ENCODE measurements around the gene MYO1D. TPM values are rescaled to one million over a fixed set of nuclear protein-coding genes. Genes with fewer than 3 reads are reported as not detected.

MYO1D gene
- polyA plus RNA-seq, 1 donor from 2014 or later, result 11.6 TPM

DNA sequence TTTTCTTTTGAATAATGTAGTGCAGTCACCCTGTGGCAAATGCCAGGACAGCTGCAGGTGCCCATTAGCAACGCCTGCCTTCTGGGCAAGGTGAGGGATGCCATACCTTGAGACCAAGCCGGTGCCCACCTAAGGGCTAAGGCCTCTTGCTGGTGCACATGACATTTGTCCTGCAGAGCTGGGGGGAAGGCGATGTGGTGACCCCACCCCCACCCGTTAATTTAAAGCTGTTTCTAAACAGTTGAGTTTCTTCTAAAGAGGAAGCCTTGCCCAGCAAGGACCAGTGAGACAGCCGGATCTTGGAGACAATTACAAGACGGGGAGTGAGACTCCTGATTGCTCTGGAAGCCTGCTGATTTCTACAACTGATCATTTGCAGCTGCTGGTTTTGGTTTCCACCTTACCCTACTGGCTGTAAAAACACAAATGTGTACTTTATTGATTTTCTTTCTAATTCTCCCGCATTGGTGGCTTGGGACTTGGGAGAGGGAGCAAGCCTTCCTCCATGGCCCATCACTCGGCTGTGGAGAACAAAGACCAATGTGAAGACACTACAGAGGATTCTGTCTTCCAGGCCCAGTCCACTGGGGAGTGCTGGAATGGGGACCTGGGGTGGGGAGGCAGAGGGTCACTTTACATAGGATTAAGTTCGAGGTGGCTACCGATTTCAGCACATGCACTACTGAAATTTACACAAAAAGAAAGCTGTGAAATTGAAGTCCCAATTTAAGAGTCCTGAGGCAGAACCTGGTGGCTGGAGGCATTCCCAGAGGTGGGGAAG lies 387.4 kb downstream of the MYO1D start:
- H3K27ac Mint-ChIP-seq, result peak overlapping the region; percentile 78 to 85 (median 81)
- H3K36me3 Mint-ChIP-seq, result peaks cover 3% of the 10 kb centered on the region
- H3K4me3 Mint-ChIP-seq, result peak overlapping the region; percentile 77 to 94 (median 92)
- H3K27me3 Mint-ChIP-seq, result no peaks in the 10 kb centered on the region
- no peaks in the 10 kb centered on the region for H3K9me3 Mint-ChIP-seq
- peaks cover 46 to 65% (median 59%) of the 10 kb centered on the region in 3 donors for H3K4me1 Mint-ChIP-seq

DNA sequence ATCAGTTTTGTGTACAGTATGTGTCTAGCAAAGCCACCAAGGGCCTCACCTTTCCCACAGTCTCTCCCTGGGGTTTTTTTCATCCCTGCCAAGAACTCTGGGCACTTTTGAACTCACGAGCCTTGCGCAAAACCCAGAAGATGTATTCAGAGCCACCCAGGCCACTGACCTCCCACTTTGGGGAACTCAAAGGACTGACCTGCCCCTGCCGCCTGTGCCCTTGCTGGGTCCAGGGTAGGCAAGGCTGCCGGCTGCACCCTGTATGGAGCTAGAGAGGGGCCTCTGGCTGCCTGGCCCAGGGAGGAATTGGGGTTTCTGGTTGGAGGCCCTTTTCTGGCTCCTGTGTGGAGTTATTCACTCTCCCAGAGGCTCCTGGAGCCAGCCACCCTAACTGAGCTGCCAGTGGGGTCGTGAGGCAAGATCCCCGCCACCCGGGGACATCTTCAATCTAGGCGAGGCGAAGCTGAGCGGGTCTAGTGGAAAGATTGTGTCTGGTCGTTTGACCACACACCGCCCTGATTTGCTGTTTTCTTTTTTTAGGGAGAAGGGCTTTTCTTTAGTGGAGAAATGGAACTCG lies 388.2 kb downstream of the MYO1D start:
- Mint-ChIP-seq H3K36me3 (peaks cover 2% of the 10 kb centered on the region), H3K27ac (peak overlapping the region; percentile 44 to 85 (median 80)), H3K4me1 (peaks cover 52 to 63% (median 58%) of the 10 kb centered on the region in 3 donors), H3K9me3 (no peaks in the 10 kb centered on the region), H3K4me3 (peak overlapping the region; percentile 77 to 94 (median 92)), H3K27me3 (no peaks in the 10 kb centered on the region)

DNA sequence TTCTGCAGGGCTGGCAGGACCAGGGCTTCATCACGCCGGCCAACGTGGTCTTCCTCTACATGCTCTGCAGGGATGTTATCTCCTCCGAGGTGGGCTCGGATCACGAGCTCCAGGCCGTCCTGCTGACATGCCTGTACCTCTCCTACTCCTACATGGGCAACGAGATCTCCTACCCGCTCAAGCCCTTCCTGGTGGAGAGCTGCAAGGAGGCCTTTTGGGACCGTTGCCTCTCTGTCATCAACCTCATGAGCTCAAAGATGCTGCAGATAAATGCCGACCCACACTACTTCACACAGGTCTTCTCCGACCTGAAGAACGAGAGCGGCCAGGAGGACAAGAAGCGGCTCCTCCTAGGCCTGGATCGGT lies 388.8 kb downstream of the MYO1D start:
- Mint-ChIP-seq H3K4me3 (peak overlapping the region; percentile 77 to 94 (median 92)), H3K36me3 (peaks cover 2% of the 10 kb centered on the region), H3K27ac (peak overlapping the region; percentile 44 to 85 (median 80)), H3K9me3 (no peaks in the 10 kb centered on the region), H3K4me1 (peaks cover 51 to 60% (median 59%) of the 10 kb centered on the region in 3 donors), H3K27me3 (no peaks in the 10 kb centered on the region)

DNA sequence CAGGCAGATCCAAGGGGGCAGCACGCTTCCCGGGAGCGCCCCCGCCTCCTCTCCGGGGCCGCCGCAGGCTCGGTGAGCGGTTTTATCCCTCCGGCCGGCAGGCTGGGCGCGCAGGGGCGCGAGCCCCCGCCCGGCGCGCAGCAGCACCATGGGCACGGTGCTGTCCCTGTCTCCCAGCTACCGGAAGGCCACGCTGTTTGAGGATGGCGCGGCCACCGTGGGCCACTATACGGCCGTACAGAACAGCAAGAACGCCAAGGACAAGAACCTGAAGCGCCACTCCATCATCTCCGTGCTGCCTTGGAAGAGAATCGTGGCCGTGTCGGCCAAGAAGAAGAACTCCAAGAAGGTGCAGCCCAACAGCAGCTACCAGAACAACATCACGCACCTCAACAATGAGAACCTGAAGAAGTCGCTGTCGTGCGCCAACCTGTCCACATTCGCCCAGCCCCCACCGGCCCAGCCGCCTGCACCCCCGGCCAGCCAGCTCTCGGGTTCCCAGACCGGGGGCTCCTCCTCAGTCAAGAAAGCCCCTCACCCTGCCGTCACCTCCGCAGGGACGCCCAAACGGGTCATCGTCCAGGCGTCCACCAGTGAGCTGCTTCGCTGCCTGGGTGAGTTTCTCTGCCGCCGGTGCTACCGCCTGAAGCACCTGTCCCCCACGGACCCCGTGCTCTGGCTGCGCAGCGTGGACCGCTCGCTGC lies 389.3 kb downstream of the MYO1D start:
- H3K36me3 Mint-ChIP-seq, result peaks cover 2% of the 10 kb centered on the region
- H3K4me1 Mint-ChIP-seq, result peaks cover 46 to 54% (median 53%) of the 10 kb centered on the region in 3 donors
- H3K9me3 Mint-ChIP-seq, result no peaks in the 10 kb centered on the region
- peak overlapping the region; percentile 44 to 85 (median 80) for H3K27ac Mint-ChIP-seq
- no peaks in the 10 kb centered on the region for H3K27me3 Mint-ChIP-seq
- peak overlapping the region; percentile 77 to 94 (median 92) for H3K4me3 Mint-ChIP-seq

DNA sequence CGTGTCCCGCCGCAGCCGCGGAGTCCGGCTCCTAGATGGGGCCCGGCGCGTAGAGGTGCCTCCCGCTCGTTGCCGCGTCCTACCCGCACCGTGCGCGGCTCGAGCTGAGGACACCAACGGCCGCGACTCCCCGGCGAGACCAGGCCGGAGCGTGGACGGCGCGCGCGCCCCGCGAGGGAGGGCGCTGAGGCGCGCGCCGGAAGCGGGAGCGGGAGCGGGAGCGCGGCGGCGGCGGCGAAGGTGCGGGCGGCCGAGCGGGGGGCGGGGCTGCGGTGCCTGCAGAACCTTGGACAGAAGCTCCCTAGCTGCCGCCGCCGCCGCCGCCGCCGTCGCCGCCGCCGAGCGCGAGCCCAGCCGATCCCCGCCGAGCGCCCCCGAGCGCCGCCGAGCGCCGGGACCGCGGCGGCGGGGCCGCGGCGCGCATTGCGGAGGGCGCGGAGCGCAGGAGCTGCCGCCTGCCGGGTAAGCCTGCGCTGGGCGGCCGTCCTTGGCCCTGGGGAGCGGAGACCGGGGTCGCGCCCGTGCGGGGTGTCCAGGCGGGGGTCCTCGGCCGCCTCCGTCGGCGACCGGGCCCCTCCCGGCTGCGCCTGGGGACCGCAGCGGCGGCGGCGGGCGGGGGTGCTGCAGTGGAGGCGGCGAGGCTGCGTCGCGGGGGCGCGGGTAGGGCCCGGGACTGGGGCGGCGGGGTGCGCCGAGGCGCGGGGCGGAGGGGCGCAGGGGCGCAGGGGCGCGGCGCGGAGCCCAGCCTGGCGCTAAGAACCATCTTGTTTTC lies 390.0 kb downstream of the MYO1D start, which contains the start of gene CDK5R1:
TSS of gene CDK5R1 (plus strand) at position 293 of the 772 bp plus-strand sequence. CDS start 628 bp downstream, outside the sequence.
- H3K27me3 Mint-ChIP-seq, result no peaks in the 10 kb centered on the region
- no peaks in the 10 kb centered on the region for H3K9me3 Mint-ChIP-seq
- H3K4me1 Mint-ChIP-seq, result peaks cover 39 to 47% (median 46%) of the 10 kb centered on the region in 3 donors
- peak within 1 kb of the TSS; percentile 44 to 93 (median 80) for H3K27ac Mint-ChIP-seq
- peak within 1 kb of the TSS; percentile 92 to 96 (median 93) for H3K4me3 Mint-ChIP-seq
- H3K36me3 Mint-ChIP-seq, result no peaks in the 10 kb centered on the region

DNA sequence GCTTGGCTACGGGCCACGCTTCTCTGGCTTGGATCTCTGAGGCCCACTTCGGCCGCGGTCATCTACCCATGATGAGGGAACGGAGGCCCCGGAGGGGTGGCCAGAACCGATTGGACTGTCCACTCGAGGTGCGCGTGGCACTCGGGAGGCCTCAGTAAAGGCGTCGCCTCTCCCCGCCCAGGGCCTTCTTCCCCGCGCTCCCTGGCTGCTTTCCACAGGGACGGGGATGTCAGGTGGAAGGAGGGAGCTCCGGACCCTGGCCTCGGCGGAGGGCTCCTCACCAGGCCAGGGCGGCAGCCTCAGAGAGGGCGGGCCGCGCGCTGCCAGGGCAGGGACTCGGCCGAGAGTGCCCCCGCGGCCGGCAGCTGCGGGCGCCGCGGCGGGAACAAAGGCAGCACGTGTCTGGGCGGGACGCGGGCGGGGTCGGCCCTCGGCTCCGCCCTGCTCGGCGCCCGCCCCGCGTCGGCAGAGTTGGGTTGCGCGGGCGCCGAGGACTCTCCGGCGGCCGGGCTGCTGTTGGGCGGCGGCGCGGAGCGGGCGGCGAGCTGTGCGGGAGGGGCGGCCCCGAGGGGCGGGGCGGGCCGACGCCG lies 390.7 kb downstream of the MYO1D start:
- no peaks in the 10 kb centered on the region for H3K9me3 Mint-ChIP-seq
- peaks cover 1% of the 10 kb centered on the region for H3K36me3 Mint-ChIP-seq
- H3K27me3 Mint-ChIP-seq, result no peaks in the 10 kb centered on the region
- H3K27ac Mint-ChIP-seq, result peak overlapping the region; percentile 22 to 93 (median 67)
- peaks cover 37 to 40% (median 40%) of the 10 kb centered on the region in 3 donors for H3K4me1 Mint-ChIP-seq
- peak overlapping the region; percentile 72 to 96 (median 84) for H3K4me3 Mint-ChIP-seq

DNA sequence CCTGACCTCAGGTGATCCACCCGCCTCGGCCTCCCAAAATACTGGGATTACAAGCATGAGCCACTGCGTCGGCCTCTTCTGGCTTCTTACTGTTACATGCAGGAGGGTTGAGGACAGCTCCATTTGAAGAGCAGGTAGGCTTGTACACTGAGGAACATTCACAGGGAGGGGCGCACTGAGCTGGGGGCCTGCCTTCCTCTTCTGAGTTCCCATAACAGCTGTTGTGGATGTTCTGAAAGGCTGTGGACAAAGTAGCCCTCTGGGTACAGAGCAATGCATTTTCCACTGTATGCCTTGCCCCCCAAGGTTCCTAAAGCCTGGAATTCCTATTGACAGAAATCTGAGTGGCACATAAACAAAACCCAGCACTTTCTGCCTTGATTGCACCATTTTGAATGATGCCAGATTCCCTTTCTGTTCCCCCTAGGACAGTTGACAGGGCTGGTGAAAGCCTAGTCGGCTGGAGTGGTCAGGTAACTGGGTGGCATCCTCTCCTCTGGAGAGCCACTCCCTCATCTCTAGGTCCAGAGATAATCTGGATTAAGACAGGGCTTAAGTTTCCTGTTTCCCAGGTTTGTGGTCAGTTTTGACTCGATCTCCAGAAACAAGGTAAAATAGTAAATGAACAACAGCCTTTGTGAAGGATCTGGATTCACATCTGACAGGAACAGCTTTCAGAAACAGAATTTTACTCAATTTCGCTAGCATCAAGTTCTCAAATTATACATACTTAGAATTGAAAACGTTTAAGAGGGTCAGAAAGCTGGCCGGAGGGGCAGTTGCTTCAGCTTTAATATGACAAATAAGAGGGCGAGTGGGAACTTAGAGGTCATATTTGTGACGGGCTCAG lies 391.4 kb downstream of the MYO1D start:
- Mint-ChIP-seq H3K9me3 (no peaks in the 10 kb centered on the region), H3K27me3 (no peaks in the 10 kb centered on the region)

DNA sequence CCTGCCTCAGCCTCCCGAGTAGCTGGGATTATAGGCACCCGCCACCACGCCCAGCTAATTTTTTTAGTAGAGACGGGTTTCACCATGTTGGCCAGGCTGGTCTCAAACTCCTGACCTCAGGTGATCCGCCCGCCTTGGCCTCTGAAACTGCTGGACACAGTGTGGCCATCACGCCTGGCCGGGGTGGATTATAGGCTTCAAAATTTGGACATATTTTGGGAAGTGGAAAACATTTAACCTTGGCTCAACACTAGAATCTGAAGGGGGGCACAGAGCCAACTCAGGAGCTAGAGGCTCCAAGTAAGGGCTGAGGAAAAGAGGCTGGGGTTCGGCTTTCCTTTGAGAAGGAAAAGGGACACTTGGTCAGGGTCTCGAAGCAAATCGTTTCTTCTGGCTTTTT lies 392.3 kb downstream of the MYO1D start:
- Mint-ChIP-seq H3K4me3 (peak overlapping the region in 3 of 4 donors; percentile 22 to 81 (median 65)), H3K9me3 (no peaks in the 10 kb centered on the region), H3K27me3 (no peaks in the 10 kb centered on the region), H3K27ac (peak overlapping the region in 2 of 3 donors; percentile 71 to 83), H3K4me1 (peaks cover 24 to 27% (median 26%) of the 10 kb centered on the region in 3 donors), H3K36me3 (peaks cover 1% of the 10 kb centered on the region)

More for the DNA sequence above, 391.4 kb downstream of the MYO1D start:
- Mint-ChIP-seq H3K27ac (peak overlapping the region; percentile 22 to 93 (median 67)), H3K4me1 (peaks cover 30 to 34% (median 33%) of the 10 kb centered on the region in 3 donors), H3K4me3 (peak overlapping the region; percentile 72 to 96 (median 84)), H3K36me3 (peaks cover 1% of the 10 kb centered on the region)

DNA sequence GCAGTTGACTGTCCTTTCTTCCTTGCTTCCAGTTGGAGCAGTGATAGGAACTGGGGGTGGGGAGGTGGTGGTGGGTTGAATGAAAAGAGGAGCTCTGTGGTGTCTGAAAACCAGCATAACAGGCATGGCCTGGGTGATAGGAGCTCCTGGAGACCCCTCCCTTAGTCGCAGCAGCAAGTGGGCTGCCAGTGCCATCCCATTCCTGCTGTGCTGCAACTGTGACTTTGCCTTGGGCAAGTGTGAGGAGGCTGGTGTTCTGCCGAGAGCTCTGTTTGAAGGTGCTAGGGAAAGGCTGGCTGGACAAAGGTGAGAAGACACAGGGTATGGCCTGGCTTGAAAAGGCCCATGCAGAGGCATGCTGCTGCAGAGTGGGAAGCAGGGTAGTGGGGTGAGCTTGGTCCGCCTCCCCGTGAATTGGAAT lies 392.9 kb downstream of the MYO1D start:
- Mint-ChIP-seq H3K4me1 (peaks cover 18 to 21% (median 20%) of the 10 kb centered on the region in 3 donors), H3K36me3 (peaks cover 1% of the 10 kb centered on the region), H3K27me3 (no peaks in the 10 kb centered on the region), H3K9me3 (no peaks in the 10 kb centered on the region), H3K27ac (peak overlapping the region in 2 of 3 donors; percentile 59 to 71), H3K4me3 (peak overlapping the region in 2 of 4 donors; percentile 14 to 81)

DNA sequence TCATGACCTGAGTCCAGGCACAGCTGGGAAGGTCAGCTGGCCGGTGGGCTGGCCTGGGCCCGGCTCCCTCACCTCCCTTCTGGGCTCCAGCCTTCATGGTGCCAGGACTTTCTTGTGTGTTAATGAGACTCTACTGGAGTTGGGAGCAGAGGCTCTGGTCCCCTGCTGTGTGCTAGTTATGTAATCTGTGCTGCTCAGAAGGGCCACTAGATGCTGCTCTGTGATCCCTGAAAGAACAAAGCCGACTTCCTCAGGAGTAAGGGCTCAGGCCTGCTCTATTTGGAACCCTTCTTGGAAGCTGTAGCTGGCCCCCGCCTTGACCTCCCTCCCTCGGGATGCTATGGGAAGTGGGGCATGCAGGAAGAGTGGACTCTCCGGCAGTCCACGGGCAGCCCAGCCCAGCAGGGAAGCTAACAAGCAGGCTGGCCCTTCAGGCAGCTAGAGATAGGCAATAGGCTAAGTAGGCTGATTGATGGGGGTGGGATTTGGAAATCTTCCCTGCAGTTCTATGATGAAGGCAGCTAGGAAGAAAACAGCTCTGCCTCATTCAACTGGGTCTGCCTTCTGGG lies 393.4 kb downstream of the MYO1D start:
- Mint-ChIP-seq H3K27me3 (no peaks in the 10 kb centered on the region), H3K9me3 (no peaks in the 10 kb centered on the region), H3K27ac (peak overlapping the region in 2 of 3 donors; percentile 59 to 71), H3K4me3 (peak overlapping the region in 1 of 4 donors; percentile 81), H3K36me3 (peaks cover 1% of the 10 kb centered on the region), H3K4me1 (peaks cover 14 to 16% (median 15%) of the 10 kb centered on the region in 3 donors)

DNA sequence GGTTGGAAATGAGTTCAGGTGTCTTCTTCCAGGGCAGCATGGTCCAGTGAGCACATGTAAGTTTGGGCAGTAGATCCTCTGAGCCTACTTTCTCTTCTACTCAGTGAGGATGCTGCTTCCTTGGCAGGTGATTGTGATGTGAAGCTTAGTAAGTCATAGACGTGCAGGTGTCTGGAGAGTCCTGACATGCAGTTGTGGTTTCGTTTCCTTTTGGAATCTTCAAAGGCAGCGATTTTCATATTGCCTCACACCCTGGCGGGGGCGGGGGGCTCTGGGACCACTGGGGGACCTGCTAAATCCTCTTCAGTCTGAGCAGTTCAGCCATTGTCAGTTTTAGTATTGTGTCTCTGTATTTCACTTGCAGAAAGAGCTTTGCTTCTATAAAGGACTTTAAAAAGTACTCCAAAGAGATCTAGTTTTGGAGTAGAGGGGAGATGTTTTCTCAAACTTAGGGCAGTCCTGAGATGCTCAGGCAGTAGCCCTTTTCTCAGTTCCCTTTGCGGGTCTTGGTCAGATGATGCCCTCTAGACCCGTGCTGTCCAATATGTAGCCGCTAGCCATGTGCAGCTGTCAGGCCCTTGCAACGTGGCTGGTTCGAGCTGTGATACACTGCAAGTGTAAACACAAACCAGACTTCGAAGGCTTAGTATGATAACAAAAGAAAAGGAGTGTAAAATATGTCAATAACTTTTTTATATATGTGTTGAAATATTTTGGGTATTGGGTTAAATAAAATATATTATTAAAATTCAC lies 394.2 kb downstream of the MYO1D start:
- Mint-ChIP-seq H3K36me3 (peaks cover 1% of the 10 kb centered on the region), H3K4me1 (peaks cover 8 to 10% (median 9%) of the 10 kb centered on the region in 3 donors), H3K27me3 (no peaks in the 10 kb centered on the region), H3K4me3 (no peak overlapping the region), H3K27ac (peak overlapping the region in 2 of 3 donors; percentile 41 to 71), H3K9me3 (no peaks in the 10 kb centered on the region)

DNA sequence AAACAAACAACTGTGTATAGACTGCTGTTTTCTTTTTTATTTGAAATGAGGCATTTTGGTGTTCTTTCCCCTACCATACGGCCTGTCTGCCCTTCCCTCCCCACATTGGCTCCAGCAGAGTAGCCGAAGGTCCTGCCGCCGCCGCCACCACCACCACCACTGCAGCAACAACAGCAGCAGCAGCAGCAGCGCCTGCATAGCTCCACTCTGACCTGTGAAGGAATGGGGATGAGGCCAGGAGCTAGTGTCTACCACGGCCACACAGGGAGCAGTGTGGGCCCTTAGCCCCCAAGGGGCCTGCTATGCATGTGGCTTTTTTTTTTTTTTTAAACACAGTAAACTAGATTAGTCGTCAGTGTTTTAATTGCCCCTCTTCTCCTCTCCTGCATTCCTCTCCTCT lies 395.7 kb downstream of the MYO1D start:
- Mint-ChIP-seq H3K9me3 (no peaks in the 10 kb centered on the region), H3K4me1 (peaks cover 5 to 7% (median 6%) of the 10 kb centered on the region in 3 donors), H3K27ac (no peak overlapping the region), H3K27me3 (no peaks in the 10 kb centered on the region), H3K36me3 (peaks cover 1% of the 10 kb centered on the region), H3K4me3 (no peak overlapping the region)
